ENCODE data around the gene MAMSTR.

GRCh38 chr19:48724796-48725753 is 5.5 kb upstream of the MAMSTR start:
- TF ChIP-seq MAFK (IDR thresholded peaks at IDR 0.05; ENCODE audit: low read depth, low read length), result peak; percentile 69
- no peak for TF ChIP-seq FOS (IDR thresholded peaks at IDR 0.05; ENCODE audit: low read depth, low read length)
- no peak for TF ChIP-seq CTCF (conservative IDR thresholded peaks at IDR 0.05; ENCODE audit: low read depth, low read length)
- no peak for TF ChIP-seq SMC3 (IDR thresholded peaks at IDR 0.05; ENCODE audit: low read depth, low read length)
- TF ChIP-seq POLR2A (IDR thresholded peaks at IDR 0.05; ENCODE audit: low read depth, low read length), result no peak
- TF ChIP-seq RFX5 (IDR thresholded peaks at IDR 0.05; ENCODE audit: low read depth, low read length), result no peak
- no peak for TF ChIP-seq MAZ (IDR thresholded peaks at IDR 0.05; ENCODE audit: borderline replicate concordance, low read depth, low read length)
- TF ChIP-seq CEBPB (IDR thresholded peaks at IDR 0.05; ENCODE audit: low read depth, low read length), result no peak
- no peak for TF ChIP-seq MXI1 (IDR thresholded peaks at IDR 0.05; ENCODE audit: borderline replicate concordance, low read depth, low read length)
- TF ChIP-seq USF2 (IDR thresholded peaks at IDR 0.05; ENCODE audit: low read depth, low read length), result no peak
- TF ChIP-seq ELK1 (IDR thresholded peaks at IDR 0.05; ENCODE audit: borderline replicate concordance, low read depth, low read length), result no peak
- no peak for TF ChIP-seq CHD1 (IDR thresholded peaks at IDR 0.05; ENCODE audit: low read depth, low read length)
